A673 (cell line): ENCODE results near the gene CYLD.

Source experiments
- EZH2 ChIP-seq: fragments of 200-600 bp; sonication (generic); IDR thresholded peaks from 2 replicates; pipeline ENCODE4 v1.6.1; 2017; ENCODE audit warnings: borderline replicate concordance, low read depth, mild to moderate bottlenecking, mixed read lengths, antibody characterized with exemption, low read length; ENCODE audit not compliant: poor library complexity, severe bottlenecking
- TF ChIP-seq, protein P1 (sequence below): fragments of 300-800, 200-600 bp; sonication (generic); conservative IDR thresholded peaks from 2 replicates; pipeline ENCODE4 v1.5.1; 2017; ENCODE audit warnings: low read depth, mild to moderate bottlenecking, antibody characterized with exemption, low read length, moderate library complexity, mixed read lengths

DNA sequence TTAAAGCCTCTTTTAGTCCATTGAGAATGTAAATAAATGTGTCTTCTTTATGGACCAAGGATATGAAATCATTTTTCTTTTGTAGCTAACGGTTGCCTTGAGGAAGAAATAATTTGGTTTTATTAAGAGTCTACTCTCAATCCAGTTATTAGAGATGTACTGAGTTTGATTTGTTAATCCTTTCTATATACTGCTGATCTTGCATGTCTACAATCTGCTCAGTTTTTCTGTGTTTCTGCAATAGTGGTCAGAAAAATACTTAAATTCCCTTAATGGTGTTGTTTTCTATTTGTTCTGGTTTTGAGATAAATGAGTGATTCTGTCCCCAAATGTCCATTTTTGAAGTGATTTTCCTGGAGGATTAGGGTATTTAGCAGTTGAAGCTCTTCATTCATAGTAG is 54.9 kb downstream of the CYLD start:
- no peak for TF ChIP-seq EZH2
- TF ChIP-seq, protein P1, sequence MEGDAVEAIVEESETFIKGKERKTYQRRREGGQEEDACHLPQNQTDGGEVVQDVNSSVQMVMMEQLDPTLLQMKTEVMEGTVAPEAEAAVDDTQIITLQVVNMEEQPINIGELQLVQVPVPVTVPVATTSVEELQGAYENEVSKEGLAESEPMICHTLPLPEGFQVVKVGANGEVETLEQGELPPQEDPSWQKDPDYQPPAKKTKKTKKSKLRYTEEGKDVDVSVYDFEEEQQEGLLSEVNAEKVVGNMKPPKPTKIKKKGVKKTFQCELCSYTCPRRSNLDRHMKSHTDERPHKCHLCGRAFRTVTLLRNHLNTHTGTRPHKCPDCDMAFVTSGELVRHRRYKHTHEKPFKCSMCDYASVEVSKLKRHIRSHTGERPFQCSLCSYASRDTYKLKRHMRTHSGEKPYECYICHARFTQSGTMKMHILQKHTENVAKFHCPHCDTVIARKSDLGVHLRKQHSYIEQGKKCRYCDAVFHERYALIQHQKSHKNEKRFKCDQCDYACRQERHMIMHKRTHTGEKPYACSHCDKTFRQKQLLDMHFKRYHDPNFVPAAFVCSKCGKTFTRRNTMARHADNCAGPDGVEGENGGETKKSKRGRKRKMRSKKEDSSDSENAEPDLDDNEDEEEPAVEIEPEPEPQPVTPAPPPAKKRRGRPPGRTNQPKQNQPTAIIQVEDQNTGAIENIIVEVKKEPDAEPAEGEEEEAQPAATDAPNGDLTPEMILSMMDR, result no peak
